ENCODE measurements around the gene PDE1C.

Gene PDE1C

GRCh38 chr7:31917256-31917655 is 153.0 kb downstream of the PDE1C start:
- H3K27me3 ChIP-seq (ENCODE audit: low read depth, low read length): no peaks in the 10 kb centered on the region
- no peaks in the 10 kb centered on the region for H3K36me3 ChIP-seq (ENCODE audit: control insufficient read depth in 1 of 2, insufficient read depth in 2 of 2, low read length in 2 of 2)
- no peaks in the 10 kb centered on the region for H3K4me1 ChIP-seq (ENCODE audit: control insufficient read depth in 1 of 2, insufficient read depth in 2 of 2, low read length in 2 of 2)
- no peak overlapping the region for H3K27ac ChIP-seq (ENCODE audit: low read length)
- H3K9me3 ChIP-seq (ENCODE audit: control insufficient read depth in 1 of 2, low read length in 2 of 2): no peaks in the 10 kb centered on the region
- H3K4me3 ChIP-seq (ENCODE audit: low read depth in 1 of 2, low read length in 2 of 2): no peak overlapping the region

- no peak overlapping the region for H3K27ac ChIP-seq (ENCODE audit: low read length)
- H3K4me1 ChIP-seq (ENCODE audit: control insufficient read depth in 1 of 2, insufficient read depth in 2 of 2, low read length in 2 of 2): no peaks in the 10 kb centered on the region
- no peaks in the 10 kb centered on the region for H3K9me3 ChIP-seq (ENCODE audit: control insufficient read depth in 1 of 2, low read length in 2 of 2)
- no peaks in the 10 kb centered on the region for H3K36me3 ChIP-seq (ENCODE audit: control insufficient read depth in 1 of 2, insufficient read depth in 2 of 2, low read length in 2 of 2)
- H3K4me3 ChIP-seq (ENCODE audit: low read depth in 1 of 2, low read length in 2 of 2): no peak overlapping the region
- H3K27me3 ChIP-seq (ENCODE audit: low read depth, low read length): no peaks in the 10 kb centered on the region
Observed at GRCh38 chr7:31910191-31910590, 160.0 kb downstream of the PDE1C start.

DNA sequence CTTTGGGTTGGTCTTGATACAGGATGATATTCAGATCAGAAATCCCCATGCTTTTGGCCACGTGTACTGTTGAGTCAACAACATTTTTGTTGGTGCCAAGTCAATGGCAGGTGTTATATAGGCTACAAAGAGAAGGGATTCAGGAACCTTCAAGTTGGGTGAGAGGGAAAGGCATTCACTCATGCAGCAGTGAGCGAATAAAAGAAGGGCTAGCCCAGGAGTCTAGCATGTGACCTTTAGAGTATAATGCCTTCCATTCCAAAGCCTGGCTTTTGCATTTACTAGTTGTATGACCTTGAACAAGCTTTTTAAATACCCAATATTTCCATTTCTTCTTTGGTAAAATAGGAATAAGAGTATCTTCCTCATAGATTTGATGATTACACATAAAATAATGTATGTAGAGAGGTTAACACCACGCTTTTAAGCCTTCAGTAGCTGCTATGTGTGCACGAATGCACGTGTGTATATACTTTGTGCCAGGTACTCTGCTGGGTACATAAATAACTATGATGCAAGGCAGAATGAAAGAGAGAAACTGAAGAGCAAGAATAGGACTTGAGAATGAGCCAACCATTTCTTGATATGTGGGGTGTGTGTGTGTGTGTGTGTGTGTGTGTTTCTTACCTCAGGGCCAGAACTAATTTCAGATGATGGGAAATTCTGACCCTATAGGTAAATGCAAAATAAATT is 163.6 kb downstream of the PDE1C start:
- H3K9me3 ChIP-seq (ENCODE audit: control insufficient read depth in 1 of 2, low read length in 2 of 2): no peaks in the 10 kb centered on the region
- H3K27ac ChIP-seq (ENCODE audit: low read length): no peak overlapping the region
- no peaks in the 10 kb centered on the region for H3K4me1 ChIP-seq (ENCODE audit: control insufficient read depth in 1 of 2, insufficient read depth in 2 of 2, low read length in 2 of 2)
- no peaks in the 10 kb centered on the region for H3K36me3 ChIP-seq (ENCODE audit: control insufficient read depth in 1 of 2, insufficient read depth in 2 of 2, low read length in 2 of 2)
- no peak overlapping the region for H3K4me3 ChIP-seq (ENCODE audit: low read depth in 1 of 2, low read length in 2 of 2)
- H3K27me3 ChIP-seq (ENCODE audit: low read depth, low read length): no peaks in the 10 kb centered on the region

- no peak overlapping the region for H3K4me3 ChIP-seq (ENCODE audit: low read depth in 1 of 2, low read length in 2 of 2)
- H3K27ac ChIP-seq (ENCODE audit: low read length): no peak overlapping the region
- H3K36me3 ChIP-seq (ENCODE audit: control insufficient read depth in 1 of 2, insufficient read depth in 2 of 2, low read length in 2 of 2): no peaks in the 10 kb centered on the region
- no peaks in the 10 kb centered on the region for H3K4me1 ChIP-seq (ENCODE audit: control insufficient read depth in 1 of 2, insufficient read depth in 2 of 2, low read length in 2 of 2)
- no peaks in the 10 kb centered on the region for H3K27me3 ChIP-seq (ENCODE audit: low read depth, low read length)
- H3K9me3 ChIP-seq (ENCODE audit: control insufficient read depth in 1 of 2, low read length in 2 of 2): no peaks in the 10 kb centered on the region
Observed at GRCh38 chr7:31903962-31904361, 166.2 kb downstream of the PDE1C start.

DNA sequence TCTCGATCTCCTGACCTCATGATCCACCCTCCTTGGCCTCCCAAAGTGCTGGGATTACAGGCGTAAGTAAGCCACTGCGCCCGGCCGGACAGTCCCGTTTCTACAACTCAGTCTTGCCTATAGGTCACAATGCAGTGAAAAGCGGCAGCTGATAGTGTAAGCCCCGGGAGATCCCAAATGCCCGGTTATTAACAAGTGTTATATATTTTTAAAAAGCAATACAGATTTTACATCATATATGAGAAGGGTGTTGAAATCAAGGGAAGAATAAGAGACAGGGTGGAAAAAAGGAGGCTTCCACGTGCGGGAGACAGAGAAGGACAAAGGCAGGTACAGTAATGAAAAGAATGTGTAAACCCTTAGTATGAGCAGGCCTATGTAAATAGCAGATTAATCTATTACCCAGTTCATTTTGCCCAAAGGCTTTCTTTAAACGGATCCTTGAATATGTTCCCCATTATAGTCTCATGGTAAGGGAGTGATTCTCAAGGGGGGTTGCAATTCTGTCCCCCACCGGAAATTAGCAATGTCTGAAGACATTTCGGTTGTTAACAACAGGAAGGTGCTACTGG is 170.8 kb downstream of the PDE1C start:
- Histone ChIP-seq H3K36me3 (ENCODE audit: control insufficient read depth in 1 of 2, insufficient read depth in 2 of 2, low read length in 2 of 2) (no peaks in the 10 kb centered on the region), H3K27ac (ENCODE audit: low read length) (no peak overlapping the region), H3K4me1 (ENCODE audit: control insufficient read depth in 1 of 2, insufficient read depth in 2 of 2, low read length in 2 of 2) (no peaks in the 10 kb centered on the region), H3K9me3 (ENCODE audit: control insufficient read depth in 1 of 2, low read length in 2 of 2) (no peaks in the 10 kb centered on the region), H3K27me3 (ENCODE audit: low read depth, low read length) (no peaks in the 10 kb centered on the region), H3K4me3 (ENCODE audit: low read depth in 1 of 2, low read length in 2 of 2) (no peak overlapping the region)

DNA sequence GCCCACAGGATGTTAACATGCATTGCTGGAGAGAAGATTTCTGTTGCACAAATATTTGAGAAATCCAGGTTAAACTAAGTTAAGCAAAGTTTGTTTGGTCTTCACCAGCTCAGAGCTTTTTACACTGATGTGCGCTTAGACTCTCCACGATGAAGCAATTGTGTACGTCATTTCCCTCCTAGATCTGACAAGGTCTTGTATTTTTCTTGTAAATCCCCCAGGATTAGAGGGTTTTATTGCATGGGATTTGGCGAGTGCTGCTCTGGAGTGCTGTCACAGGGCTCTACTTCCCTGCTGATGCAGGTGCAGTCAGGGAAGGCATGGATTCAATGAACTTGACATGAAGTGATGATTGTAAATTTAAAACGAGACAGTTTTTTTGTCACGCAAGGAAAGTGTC is 173.3 kb downstream of the PDE1C start:
- no peaks in the 10 kb centered on the region for H3K27me3 ChIP-seq (ENCODE audit: low read depth, low read length)
- H3K4me3 ChIP-seq (ENCODE audit: low read depth in 1 of 2, low read length in 2 of 2): no peak overlapping the region
- no peaks in the 10 kb centered on the region for H3K9me3 ChIP-seq (ENCODE audit: control insufficient read depth in 1 of 2, low read length in 2 of 2)
- H3K36me3 ChIP-seq (ENCODE audit: control insufficient read depth in 1 of 2, insufficient read depth in 2 of 2, low read length in 2 of 2): no peaks in the 10 kb centered on the region
- H3K4me1 ChIP-seq (ENCODE audit: control insufficient read depth in 1 of 2, insufficient read depth in 2 of 2, low read length in 2 of 2): no peaks in the 10 kb centered on the region
- H3K27ac ChIP-seq (ENCODE audit: low read length): no peak overlapping the region

DNA sequence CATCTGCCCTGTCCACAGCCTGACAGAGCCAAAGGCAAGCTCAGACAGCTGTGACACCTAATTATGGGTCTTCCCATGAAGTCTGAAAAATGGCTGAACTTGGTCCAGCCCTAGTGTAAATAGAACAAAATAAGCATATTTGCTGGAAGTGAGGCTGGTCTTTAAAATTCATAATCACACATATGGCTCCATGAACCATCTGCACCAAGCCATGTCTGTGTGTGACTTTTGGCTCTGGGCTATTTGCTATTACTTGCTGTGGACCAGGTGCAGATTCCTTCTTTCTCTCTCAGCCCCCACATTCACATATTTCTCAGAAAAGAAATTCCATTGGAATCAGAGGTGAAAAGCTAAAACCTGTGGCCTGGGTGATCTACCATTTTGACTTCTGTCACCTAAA is 175.9 kb downstream of the PDE1C start:
- Histone ChIP-seq H3K27me3 (ENCODE audit: low read depth, low read length) (no peaks in the 10 kb centered on the region), H3K4me1 (ENCODE audit: control insufficient read depth in 1 of 2, insufficient read depth in 2 of 2, low read length in 2 of 2) (no peaks in the 10 kb centered on the region), H3K27ac (ENCODE audit: low read length) (no peak overlapping the region)

DNA sequence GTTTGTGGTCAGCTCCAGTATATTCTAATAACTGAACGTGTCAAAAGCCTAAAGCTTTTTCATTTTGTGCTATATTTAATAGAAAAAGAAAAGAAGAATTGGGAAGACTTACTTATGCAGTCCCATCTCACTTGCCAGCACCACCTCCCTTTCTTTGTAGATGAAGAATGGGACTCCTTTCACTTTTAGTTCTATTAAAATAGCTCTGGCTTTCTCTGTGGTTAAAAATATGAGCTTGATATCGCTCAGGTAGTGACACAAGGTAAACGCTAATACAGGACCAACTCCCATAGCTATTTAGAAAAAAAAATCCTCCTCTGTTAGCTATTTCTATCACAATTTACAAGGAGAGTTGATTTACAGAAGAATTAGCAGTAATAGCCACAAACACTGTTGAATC is 176.8 kb downstream of the PDE1C start:
- H3K4me1 ChIP-seq (ENCODE audit: control insufficient read depth in 1 of 2, insufficient read depth in 2 of 2, low read length in 2 of 2): no peaks in the 10 kb centered on the region
- H3K36me3 ChIP-seq (ENCODE audit: control insufficient read depth in 1 of 2, insufficient read depth in 2 of 2, low read length in 2 of 2): no peaks in the 10 kb centered on the region
- H3K27me3 ChIP-seq (ENCODE audit: low read depth, low read length): no peaks in the 10 kb centered on the region
- H3K9me3 ChIP-seq (ENCODE audit: control insufficient read depth in 1 of 2, low read length in 2 of 2): no peaks in the 10 kb centered on the region
- H3K27ac ChIP-seq (ENCODE audit: low read length): no peak overlapping the region
- H3K4me3 ChIP-seq (ENCODE audit: low read depth in 1 of 2, low read length in 2 of 2): no peak overlapping the region

More for the DNA sequence above, 175.9 kb downstream of the PDE1C start:
- Histone ChIP-seq H3K36me3 (ENCODE audit: control insufficient read depth in 1 of 2, insufficient read depth in 2 of 2, low read length in 2 of 2) (no peaks in the 10 kb centered on the region), H3K9me3 (ENCODE audit: control insufficient read depth in 1 of 2, low read length in 2 of 2) (no peaks in the 10 kb centered on the region), H3K4me3 (ENCODE audit: low read depth in 1 of 2, low read length in 2 of 2) (no peak overlapping the region)

GRCh38 chr7:31892099-31892829 is 177.9 kb downstream of the PDE1C start:
- no peaks in the 10 kb centered on the region for H3K36me3 ChIP-seq (ENCODE audit: control insufficient read depth in 1 of 2, insufficient read depth in 2 of 2, low read length in 2 of 2)
- H3K9me3 ChIP-seq (ENCODE audit: control insufficient read depth in 1 of 2, low read length in 2 of 2): no peaks in the 10 kb centered on the region
- no peaks in the 10 kb centered on the region for H3K27me3 ChIP-seq (ENCODE audit: low read depth, low read length)

GRCh38 chr7:31890766-31891165 is 179.4 kb downstream of the PDE1C start:
- Histone ChIP-seq H3K9me3 (ENCODE audit: control insufficient read depth in 1 of 2, low read length in 2 of 2) (no peaks in the 10 kb centered on the region), H3K27ac (ENCODE audit: low read length) (no peak overlapping the region), H3K27me3 (ENCODE audit: low read depth, low read length) (no peaks in the 10 kb centered on the region), H3K4me3 (ENCODE audit: low read depth in 1 of 2, low read length in 2 of 2) (no peak overlapping the region), H3K4me1 (ENCODE audit: control insufficient read depth in 1 of 2, insufficient read depth in 2 of 2, low read length in 2 of 2) (no peaks in the 10 kb centered on the region), H3K36me3 (ENCODE audit: control insufficient read depth in 1 of 2, insufficient read depth in 2 of 2, low read length in 2 of 2) (no peaks in the 10 kb centered on the region)

More at GRCh38 chr7:31892099-31892829, 177.9 kb downstream of the PDE1C start:
- Histone ChIP-seq H3K4me3 (ENCODE audit: low read depth in 1 of 2, low read length in 2 of 2) (no peak overlapping the region), H3K4me1 (ENCODE audit: control insufficient read depth in 1 of 2, insufficient read depth in 2 of 2, low read length in 2 of 2) (no peaks in the 10 kb centered on the region), H3K27ac (ENCODE audit: low read length) (no peak overlapping the region)

DNA sequence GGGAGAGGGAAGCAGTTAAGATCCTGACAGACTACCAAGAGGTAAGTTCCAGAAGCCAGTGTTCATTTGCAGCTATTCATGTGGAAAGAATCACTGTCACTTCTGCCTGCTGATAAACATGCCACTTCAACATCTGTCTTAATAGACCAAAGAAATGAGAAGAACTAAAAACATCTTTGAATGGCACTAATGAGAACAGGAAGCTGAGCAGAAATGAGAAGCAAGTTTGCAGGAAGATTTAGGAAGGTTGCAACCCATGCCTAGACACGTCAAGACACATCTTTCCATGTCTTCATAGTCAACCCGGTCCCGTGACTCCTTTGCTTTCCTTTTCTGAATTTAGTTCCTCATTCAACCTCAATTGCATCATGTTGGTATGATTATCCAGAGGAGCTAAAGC is 180.0 kb downstream of the PDE1C start:
- H3K4me1 ChIP-seq (ENCODE audit: control insufficient read depth in 1 of 2, insufficient read depth in 2 of 2, low read length in 2 of 2): no peaks in the 10 kb centered on the region
- no peak overlapping the region for H3K4me3 ChIP-seq (ENCODE audit: low read depth in 1 of 2, low read length in 2 of 2)
- no peaks in the 10 kb centered on the region for H3K27me3 ChIP-seq (ENCODE audit: low read depth, low read length)
- no peaks in the 10 kb centered on the region for H3K9me3 ChIP-seq (ENCODE audit: control insufficient read depth in 1 of 2, low read length in 2 of 2)
- H3K36me3 ChIP-seq (ENCODE audit: control insufficient read depth in 1 of 2, insufficient read depth in 2 of 2, low read length in 2 of 2): no peaks in the 10 kb centered on the region
- H3K27ac ChIP-seq (ENCODE audit: low read length): no peak overlapping the region

Data from muscle layer of duodenum (tissue), 2 donors.